HG02763 (cell line): ENCODE measurements around the gene GRID1.

Source experiments
- ATAC-seq: cut with Tn5 transposase; IDR thresholded peaks from one replicate; pipeline ENCODE4 v1.9.1; 2021; ENCODE audit warnings: mild to moderate bottlenecking, moderate library complexity; ENCODE audit not compliant: unreplicated experiment

The GRID1 gene

GRCh38 chr10:86340176-86340990, 26.2 kb downstream of the GRID1 start:
- ATAC-seq = no peak

GRCh38 chr10:86339226-86339865, 27.2 kb downstream of the GRID1 start:
- no peak for ATAC-seq

- peak; percentile 79 for ATAC-seq
Measured at GRCh38 chr10:86337121-86337601, 29.4 kb downstream of the GRID1 start.

GRCh38 chr10:86336341-86336740, 30.3 kb downstream of the GRID1 start:
- no peak for ATAC-seq

GRCh38 chr10:86335831-86336230, 30.8 kb downstream of the GRID1 start:
- no peak for ATAC-seq

GRCh38 chr10:86335257-86335656, 31.3 kb downstream of the GRID1 start:
- ATAC-seq = no peak

- no peak for ATAC-seq
Measured at GRCh38 chr10:86334488-86335085, 32.0 kb downstream of the GRID1 start.

GRCh38 chr10:86333826-86334487, 32.6 kb downstream of the GRID1 start:
- ATAC-seq = no peak

GRCh38 chr10:86331861-86332260, 34.7 kb downstream of the GRID1 start:
- ATAC-seq = no peak

GRCh38 chr10:86330778-86331763, 35.5 kb downstream of the GRID1 start:
- ATAC-seq = no peak

GRCh38 chr10:86329896-86330680, 36.5 kb downstream of the GRID1 start:
- ATAC-seq = no peak

GRCh38 chr10:86329093-86329710, 37.4 kb downstream of the GRID1 start:
- ATAC-seq = no peak

GRCh38 chr10:86327954-86328725, 38.5 kb downstream of the GRID1 start:
- no peak for ATAC-seq

GRCh38 chr10:86325158-86325557, 41.4 kb downstream of the GRID1 start:
- ATAC-seq = no peak

GRCh38 chr10:86321568-86321967, 45.0 kb downstream of the GRID1 start:
- no peak for ATAC-seq

- ATAC-seq = no peak
Measured at GRCh38 chr10:86319676-86320075, 46.9 kb downstream of the GRID1 start.

- ATAC-seq = no peak
Measured at GRCh38 chr10:86317949-86318725, 48.5 kb downstream of the GRID1 start.
